Astrocyte of the cerebellum (primary cell): ENCODE measurements around the gene TRNP1.

Experiments used
- DNase-seq: peaks from one replicate; pipeline ENCODE4 v3.0.0-alpha.2; 2011; ENCODE audit warnings: low read depth
- H3K4me3 ChIP-seq: 2 replicates; pipeline ENCODE4 v1.5.1; 2011; ENCODE audit warnings: mild to moderate bottlenecking, low read depth, low read length, moderate library complexity
- in situ Hi-C: cut with HindIII; loops from 2 replicates; pipeline ENCODE4 v1.10.0; 2017; ENCODE audit warnings: low sequenced_read_pairs
- TF ChIP-seq, protein P1 (sequence below): IDR thresholded peaks from 2 replicates; pipeline ENCODE4 v1.5.1; 2012; ENCODE audit warnings: low read length, low read depth, moderate library complexity, mild to moderate bottlenecking; ENCODE audit errors: missing control alignments

The TRNP1 gene

DNA sequence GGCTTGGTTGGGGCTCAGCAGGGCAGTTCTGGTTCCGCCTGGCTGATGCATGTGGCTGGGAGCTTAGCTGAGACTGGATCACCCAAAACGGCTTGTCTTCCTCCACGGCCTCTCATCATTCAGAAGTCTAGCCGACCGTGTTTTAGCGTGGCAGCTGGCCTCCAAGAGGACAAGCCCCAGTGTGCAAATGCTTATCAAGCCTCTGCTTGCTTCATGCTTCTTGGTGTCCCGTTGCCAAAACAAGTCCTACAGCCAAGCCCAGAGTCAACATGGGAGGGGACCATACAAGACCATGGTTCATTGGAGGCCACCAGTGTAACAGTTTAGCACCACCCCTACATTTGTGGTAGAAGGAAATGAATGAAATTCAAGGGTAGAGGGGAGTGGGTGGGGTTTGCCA, 22.7 kb upstream of the TRNP1 start:
- no peak overlapping the region for H3K4me3 ChIP-seq
- TF ChIP-seq, protein P1, sequence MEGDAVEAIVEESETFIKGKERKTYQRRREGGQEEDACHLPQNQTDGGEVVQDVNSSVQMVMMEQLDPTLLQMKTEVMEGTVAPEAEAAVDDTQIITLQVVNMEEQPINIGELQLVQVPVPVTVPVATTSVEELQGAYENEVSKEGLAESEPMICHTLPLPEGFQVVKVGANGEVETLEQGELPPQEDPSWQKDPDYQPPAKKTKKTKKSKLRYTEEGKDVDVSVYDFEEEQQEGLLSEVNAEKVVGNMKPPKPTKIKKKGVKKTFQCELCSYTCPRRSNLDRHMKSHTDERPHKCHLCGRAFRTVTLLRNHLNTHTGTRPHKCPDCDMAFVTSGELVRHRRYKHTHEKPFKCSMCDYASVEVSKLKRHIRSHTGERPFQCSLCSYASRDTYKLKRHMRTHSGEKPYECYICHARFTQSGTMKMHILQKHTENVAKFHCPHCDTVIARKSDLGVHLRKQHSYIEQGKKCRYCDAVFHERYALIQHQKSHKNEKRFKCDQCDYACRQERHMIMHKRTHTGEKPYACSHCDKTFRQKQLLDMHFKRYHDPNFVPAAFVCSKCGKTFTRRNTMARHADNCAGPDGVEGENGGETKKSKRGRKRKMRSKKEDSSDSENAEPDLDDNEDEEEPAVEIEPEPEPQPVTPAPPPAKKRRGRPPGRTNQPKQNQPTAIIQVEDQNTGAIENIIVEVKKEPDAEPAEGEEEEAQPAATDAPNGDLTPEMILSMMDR = no peak
- DNase-seq = no peak
- in situ Hi-C loops = no loop called here

DNA sequence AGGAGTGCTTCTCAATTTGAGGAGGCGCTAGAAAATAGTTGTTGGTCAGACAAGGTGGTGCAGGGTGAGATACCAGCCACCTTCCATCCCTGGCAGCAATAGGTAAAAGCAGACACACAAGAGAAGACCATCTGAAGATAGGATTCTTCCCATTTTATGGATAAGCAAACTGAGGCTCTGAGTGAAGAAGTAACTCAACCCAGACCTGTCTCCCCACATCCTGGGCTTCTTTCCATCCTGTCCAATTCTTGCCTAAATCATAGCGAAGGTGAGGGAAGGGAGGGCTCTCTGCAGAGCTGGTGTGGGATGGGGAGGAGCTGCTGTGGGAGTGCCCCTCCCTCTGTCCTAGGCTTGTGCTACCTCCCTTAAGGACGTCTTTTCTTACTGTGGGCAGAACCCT, 21.9 kb upstream of the TRNP1 start:
- H3K4me3 ChIP-seq = no peak overlapping the region
- DNase-seq = no peak
- TF ChIP-seq, protein P1 = no peak
- in situ Hi-C loops = no loop called here

DNA sequence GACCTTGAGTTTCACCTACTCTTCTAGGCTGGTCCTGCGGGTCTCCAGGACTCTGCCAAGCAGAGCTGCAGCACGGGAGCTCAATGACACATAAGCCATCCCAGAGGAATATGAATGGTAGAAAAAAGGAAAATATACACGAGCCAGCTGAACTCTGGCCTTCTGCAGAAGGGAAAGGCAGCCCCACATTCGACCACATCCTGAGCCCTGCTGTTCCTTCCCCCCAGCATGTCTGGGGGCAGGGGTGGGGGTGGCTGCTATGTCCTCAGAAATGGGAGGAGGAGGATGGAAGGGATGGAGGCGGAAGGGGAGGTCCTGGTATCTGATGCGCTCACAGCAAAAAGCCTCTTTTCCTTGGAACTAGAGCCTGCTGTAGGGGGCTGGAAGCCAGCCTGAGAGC, 21.1 kb upstream of the TRNP1 start:
- DNase-seq = no peak
- in situ Hi-C loops = no loop called here
- TF ChIP-seq, protein P1 = no peak
- H3K4me3 ChIP-seq = no peak overlapping the region

DNA sequence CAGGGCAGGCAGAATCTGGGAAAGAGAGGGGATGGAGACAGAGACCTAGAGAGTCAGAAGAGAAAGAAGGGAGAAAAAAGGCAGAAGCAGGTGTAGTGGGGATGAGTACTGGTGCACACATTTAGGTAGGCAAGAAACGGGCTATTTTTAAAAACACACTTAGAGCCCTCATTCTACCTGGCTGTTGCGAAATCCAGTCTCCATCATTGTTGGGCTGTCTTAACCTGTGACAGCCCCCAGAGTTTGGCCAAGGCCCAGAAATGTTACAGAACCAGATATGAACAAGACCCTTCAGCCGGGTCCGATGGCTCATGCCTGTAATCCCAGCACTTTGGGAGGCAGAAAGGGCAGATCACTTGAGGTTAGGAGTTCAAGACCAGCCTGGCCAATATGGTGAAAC, 20.7 kb upstream of the TRNP1 start:
- TF ChIP-seq, protein P1 = no peak
- in situ Hi-C loops = no loop called here
- H3K4me3 ChIP-seq = no peak overlapping the region
- no peak for DNase-seq

DNA sequence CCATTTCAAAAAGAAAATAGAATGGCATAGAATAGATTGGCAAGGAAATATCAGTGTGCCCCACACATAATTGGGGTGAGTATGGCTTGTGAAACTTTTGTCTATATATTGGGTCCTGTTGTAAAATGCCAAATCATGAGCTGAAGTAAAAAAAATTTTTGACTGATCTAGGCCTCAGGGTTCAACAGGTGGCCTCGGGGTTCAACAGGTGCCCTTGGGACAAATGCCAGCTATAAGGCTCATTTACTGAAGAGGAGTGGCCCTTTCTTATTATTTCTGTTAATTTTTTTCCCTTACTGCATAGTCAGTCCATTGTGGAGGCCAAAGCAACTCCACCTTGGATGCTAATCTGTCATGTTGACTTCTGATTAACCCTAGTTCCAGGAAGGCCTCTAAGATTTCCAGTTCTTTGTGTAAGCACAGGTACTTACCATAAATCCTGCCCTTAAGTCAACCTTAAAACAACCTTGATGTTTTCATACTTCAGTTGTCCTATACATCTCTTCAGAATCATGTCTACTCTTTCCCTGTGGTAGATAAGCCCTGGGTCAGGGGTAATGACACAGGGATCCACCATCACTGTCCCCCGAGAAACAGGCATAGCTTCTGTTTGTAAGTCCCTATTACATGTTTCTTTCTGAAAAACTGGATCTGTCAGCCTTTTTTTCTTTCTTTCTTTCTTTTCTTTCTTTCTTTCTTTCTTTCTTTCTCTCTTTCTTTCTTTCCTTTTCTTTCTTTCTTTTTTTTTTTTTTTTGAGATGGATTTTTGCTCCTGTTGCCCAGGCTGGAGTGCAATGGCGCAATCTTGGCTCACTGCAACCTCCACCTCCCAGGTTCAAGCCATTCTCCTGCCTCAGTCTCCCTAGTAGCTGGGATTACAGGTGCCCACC, 16.6 kb upstream of the TRNP1 start:
- no peak overlapping the region for H3K4me3 ChIP-seq
- TF ChIP-seq, protein P1 = no peak
- DNase-seq = no peak
- in situ Hi-C loops = no loop called here

DNA sequence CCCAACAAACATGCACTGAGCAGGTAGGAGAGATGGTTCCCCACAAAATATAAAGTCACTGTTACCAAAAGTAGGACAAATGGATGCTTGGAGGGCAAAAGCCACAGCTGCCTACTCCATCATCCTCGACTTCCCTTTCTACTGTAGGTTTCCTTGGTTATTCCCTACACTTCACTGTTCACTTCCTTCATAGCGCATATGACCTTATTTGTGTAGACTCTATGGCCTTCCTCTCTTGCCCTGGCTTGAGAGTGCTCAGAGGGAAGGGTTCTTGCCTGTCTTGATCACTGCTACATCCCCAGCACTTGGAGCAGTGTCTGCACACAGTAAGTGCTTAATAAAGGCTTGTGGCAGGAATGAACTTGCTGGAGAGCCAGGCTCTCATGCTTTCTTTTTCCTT, 14.6 kb upstream of the TRNP1 start:
- in situ Hi-C loops = no loop called here
- no peak overlapping the region for H3K4me3 ChIP-seq
- no peak for DNase-seq
- TF ChIP-seq, protein P1 = no peak
